WTC11 (cell line): Measurements from ENCODE around the gene ZMIZ1. TPM values are rescaled to one million over a fixed set of nuclear protein-coding genes. Genes with fewer than 3 reads are reported as not detected.

Source experiments
- ATAC-seq: fragments of 200-7000 bp; cut with Tn5 transposase; 2 replicates; pipeline ENCODE4 v1.10.0; 2021; ENCODE audit warnings: mild to moderate bottlenecking, moderate library complexity
- CTCF ChIA-PET: fragments of 300-600 bp; sonication (Branson Sonifier 250); formaldehyde crosslinking; loops from one replicate; lab custom pipeline; 2021; ENCODE audit warnings: antibody characterized with exemption; lab: Charles Lee
- POLR2A ChIA-PET: fragments of 350-600 bp; sonication (Branson Sonifier 250); formaldehyde crosslinking; loops from one replicate; lab custom pipeline; 2021; ENCODE audit warnings: antibody characterized with exemption; lab: Charles Lee
- DNase-seq: peaks from one replicate; pipeline ENCODE4 v3.0.0; 2021; ENCODE audit warnings: low spot score
- H3K27ac Mint-ChIP-seq: 2 replicates; pipeline ENCODE4 v1.8.0; 2021; ENCODE audit warnings: mixed read lengths
- H3K27me3 Mint-ChIP-seq: 2 replicates; pipeline ENCODE4 v1.8.0; 2021; ENCODE audit warnings: low read depth, mild to moderate bottlenecking, moderate library complexity, mixed read lengths
- H3K36me3 Mint-ChIP-seq: 2 replicates; pipeline ENCODE4 v1.8.0; 2021; ENCODE audit warnings: mixed read lengths
- H3K4me1 Mint-ChIP-seq: 2 replicates; pipeline ENCODE4 v1.8.0; 2022; ENCODE audit warnings: mixed read lengths
- H3K4me3 Mint-ChIP-seq: 2 replicates; pipeline ENCODE4 v1.8.0; 2021; ENCODE audit warnings: mild to moderate bottlenecking, moderate library complexity, mixed read lengths
- H3K9me3 Mint-ChIP-seq: 2 replicates; pipeline ENCODE4 v1.8.0; 2021; ENCODE audit warnings: mixed read lengths
- FOXK1 ChIP-seq: sonication (generic); formaldehyde crosslinking; IDR thresholded peaks from 2 replicates; pipeline ENCODE4 v1.8.0; 2022; ENCODE audit warnings: mild to moderate bottlenecking, moderate library complexity, missing genetic modification reagents
- FOXP1 ChIP-seq: sonication (generic); formaldehyde crosslinking; IDR thresholded peaks from 2 replicates; pipeline ENCODE4 v1.8.0; 2022; ENCODE audit warnings: missing genetic modification reagents, mild to moderate bottlenecking, moderate library complexity, borderline replicate concordance
- GABPB1 ChIP-seq: sonication (generic); formaldehyde crosslinking; IDR thresholded peaks from 2 replicates; pipeline ENCODE4 v1.8.1; 2023; ENCODE audit warnings: mild to moderate bottlenecking, missing genetic modification reagents
- GTF2I ChIP-seq: fragments of 250-450 bp; sonication (Bioruptor Pico); conservative IDR thresholded peaks from 2 replicates; pipeline ENCODE4 v1.4.0; 2021; ENCODE audit warnings: mild to moderate bottlenecking
- HMGA2 ChIP-seq: fragments of 250-450 bp; sonication (Bioruptor Pico); IDR thresholded peaks from 2 replicates; pipeline ENCODE4 v1.4.0; 2021; ENCODE audit warnings: mild to moderate bottlenecking, moderate library complexity
- HMGXB4 ChIP-seq: sonication (generic); formaldehyde crosslinking; IDR thresholded peaks from 2 replicates; pipeline ENCODE4 v1.8.1; 2023; ENCODE audit warnings: mild to moderate bottlenecking, moderate library complexity, missing genetic modification reagents
- JAZF1 ChIP-seq: fragments of 250-450 bp; sonication (Bioruptor Pico); IDR thresholded peaks from 2 replicates; pipeline ENCODE4 v1.9.0; 2021; ENCODE audit warnings: moderate library complexity, mild to moderate bottlenecking, inconsistent platforms
- MLX ChIP-seq: sonication (generic); formaldehyde crosslinking; IDR thresholded peaks from 2 replicates; pipeline ENCODE4 v1.8.1; 2023; ENCODE audit warnings: mild to moderate bottlenecking, missing genetic modification reagents, moderate library complexity
- NR3C1 ChIP-seq: sonication (generic); formaldehyde crosslinking; conservative IDR thresholded peaks from 2 replicates; pipeline ENCODE4 v1.8.1; 2023; ENCODE audit warnings: low read depth, mild to moderate bottlenecking, missing genetic modification reagents
- SMAD4 ChIP-seq: sonication (generic); formaldehyde crosslinking; IDR thresholded peaks from 2 replicates; pipeline ENCODE4 v1.8.0; 2022; ENCODE audit warnings: mild to moderate bottlenecking, missing genetic modification reagents
- TCF7 ChIP-seq: sonication (generic); formaldehyde crosslinking; IDR thresholded peaks from 2 replicates; pipeline ENCODE4 v1.8.0; 2022; ENCODE audit warnings: mild to moderate bottlenecking, low read depth, missing genetic modification reagents, moderate library complexity
- ZNF121 ChIP-seq: sonication (generic); formaldehyde crosslinking; IDR thresholded peaks from 2 replicates; pipeline ENCODE4 v1.8.0; 2023; ENCODE audit warnings: missing genetic modification reagents
- ZNF219 ChIP-seq: sonication (generic); formaldehyde crosslinking; IDR thresholded peaks from 2 replicates; pipeline ENCODE4 v1.8.0; 2023; ENCODE audit warnings: missing genetic modification reagents, mild to moderate bottlenecking, borderline replicate concordance
- ZNF232 ChIP-seq: sonication (generic); formaldehyde crosslinking; IDR thresholded peaks from 2 replicates; pipeline ENCODE4 v1.8.0; 2022; ENCODE audit warnings: mild to moderate bottlenecking, missing genetic modification reagents
- ZNF512 ChIP-seq: sonication (generic); formaldehyde crosslinking; IDR thresholded peaks from 2 replicates; pipeline ENCODE4 v1.8.1; 2022; ENCODE audit warnings: missing genetic modification reagents, borderline replicate concordance
- ZSCAN18 ChIP-seq: fragments of 250-450 bp; sonication (Bioruptor Pico); IDR thresholded peaks from 2 replicates; pipeline ENCODE4 v2.1.2; 2022; ENCODE audit warnings: mild to moderate bottlenecking, moderate library complexity
- total RNA-seq: library from RNA; stranded (reverse); gene quantifications from 3 replicates; pipeline ENCODE4 v1.2.3, GENCODE V29; 2021
- TF ChIP-seq, protein P1 (sequence below): fragments of 250-450 bp; sonication (Bioruptor Pico); IDR thresholded peaks from 2 replicates; pipeline ENCODE4 v1.8.0; 2021; ENCODE audit warnings: mild to moderate bottlenecking
- TF ChIP-seq, protein P2 (sequence below): sonication (generic); formaldehyde crosslinking; IDR thresholded peaks from 2 replicates; pipeline ENCODE4 v1.8.0; 2023; ENCODE audit warnings: missing genetic modification reagents, mild to moderate bottlenecking, borderline replicate concordance
- TF ChIP-seq, protein P3 (sequence below): sonication (generic); formaldehyde crosslinking; IDR thresholded peaks from 2 replicates; pipeline ENCODE4 v1.8.1; 2023; ENCODE audit warnings: mild to moderate bottlenecking, missing genetic modification reagents

Gene ZMIZ1
- total RNA-seq, 1 experiment from 2014 or later, result 44.4 TPM

GRCh38 chr10:79269443-79269842 is 200.7 kb downstream of the ZMIZ1 start (continued):
- no peak for TF ChIP-seq ZNF219 (CRISPR knock-in tag)
- no peak for TF ChIP-seq FOXP1
- TF ChIP-seq NR3C1 (CRISPR knock-in tag), result no peak

DNA sequence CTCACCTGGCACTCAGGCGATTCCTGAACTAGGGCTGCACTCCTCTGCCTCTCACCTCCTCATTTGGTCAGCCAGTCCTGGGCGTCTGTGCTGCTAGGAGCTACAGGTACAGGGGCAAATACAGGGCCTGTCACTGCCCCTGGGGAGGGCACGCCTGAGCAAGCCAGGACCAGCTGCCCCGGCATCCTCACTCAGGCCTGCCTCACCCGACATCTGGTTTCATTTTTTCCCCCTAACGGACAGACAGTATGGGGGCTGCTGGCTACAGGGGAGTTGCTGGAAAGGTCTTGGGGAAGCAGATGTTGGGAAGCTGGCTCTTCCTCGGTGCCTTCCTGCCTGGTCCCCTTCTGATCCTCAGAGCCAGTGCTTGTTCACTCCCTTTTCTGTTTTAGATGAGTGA is 201.2 kb downstream of the ZMIZ1 start:
- POLR2A ChIA-PET, result no interaction called here
- ATAC-seq (no peak), DNase-seq (no peak)
- Mint-ChIP-seq H3K9me3 (no peaks in the 10 kb centered on the region), H3K4me1 (peaks cover 2% of the 10 kb centered on the region), H3K4me3 (no peak overlapping the region), H3K36me3 (no peaks in the 10 kb centered on the region; the same call in 1 of the 2 replicates), H3K27me3 (no peaks in the 10 kb centered on the region), H3K27ac (peak overlapping the region; percentile 68; the same call in 1 of the 2 replicates)
- TF ChIP-seq MLX (CRISPR knock-in tag) (no peak), ZNF121 (CRISPR knock-in tag) (no peak), SMAD4 (CRISPR knock-in tag) (no peak), ZNF512 (no peak), FOXK1 (CRISPR knock-in tag) (no peak), JAZF1 (CRISPR knock-in tag) (no peak), HMGA2 (CRISPR knock-in tag) (no peak)
- TF ChIP-seq, protein P1, sequence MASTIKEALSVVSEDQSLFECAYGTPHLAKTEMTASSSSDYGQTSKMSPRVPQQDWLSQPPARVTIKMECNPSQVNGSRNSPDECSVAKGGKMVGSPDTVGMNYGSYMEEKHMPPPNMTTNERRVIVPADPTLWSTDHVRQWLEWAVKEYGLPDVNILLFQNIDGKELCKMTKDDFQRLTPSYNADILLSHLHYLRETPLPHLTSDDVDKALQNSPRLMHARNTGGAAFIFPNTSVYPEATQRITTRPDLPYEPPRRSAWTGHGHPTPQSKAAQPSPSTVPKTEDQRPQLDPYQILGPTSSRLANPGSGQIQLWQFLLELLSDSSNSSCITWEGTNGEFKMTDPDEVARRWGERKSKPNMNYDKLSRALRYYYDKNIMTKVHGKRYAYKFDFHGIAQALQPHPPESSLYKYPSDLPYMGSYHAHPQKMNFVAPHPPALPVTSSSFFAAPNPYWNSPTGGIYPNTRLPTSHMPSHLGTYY, result no peak
- TF ChIP-seq, protein P2, sequence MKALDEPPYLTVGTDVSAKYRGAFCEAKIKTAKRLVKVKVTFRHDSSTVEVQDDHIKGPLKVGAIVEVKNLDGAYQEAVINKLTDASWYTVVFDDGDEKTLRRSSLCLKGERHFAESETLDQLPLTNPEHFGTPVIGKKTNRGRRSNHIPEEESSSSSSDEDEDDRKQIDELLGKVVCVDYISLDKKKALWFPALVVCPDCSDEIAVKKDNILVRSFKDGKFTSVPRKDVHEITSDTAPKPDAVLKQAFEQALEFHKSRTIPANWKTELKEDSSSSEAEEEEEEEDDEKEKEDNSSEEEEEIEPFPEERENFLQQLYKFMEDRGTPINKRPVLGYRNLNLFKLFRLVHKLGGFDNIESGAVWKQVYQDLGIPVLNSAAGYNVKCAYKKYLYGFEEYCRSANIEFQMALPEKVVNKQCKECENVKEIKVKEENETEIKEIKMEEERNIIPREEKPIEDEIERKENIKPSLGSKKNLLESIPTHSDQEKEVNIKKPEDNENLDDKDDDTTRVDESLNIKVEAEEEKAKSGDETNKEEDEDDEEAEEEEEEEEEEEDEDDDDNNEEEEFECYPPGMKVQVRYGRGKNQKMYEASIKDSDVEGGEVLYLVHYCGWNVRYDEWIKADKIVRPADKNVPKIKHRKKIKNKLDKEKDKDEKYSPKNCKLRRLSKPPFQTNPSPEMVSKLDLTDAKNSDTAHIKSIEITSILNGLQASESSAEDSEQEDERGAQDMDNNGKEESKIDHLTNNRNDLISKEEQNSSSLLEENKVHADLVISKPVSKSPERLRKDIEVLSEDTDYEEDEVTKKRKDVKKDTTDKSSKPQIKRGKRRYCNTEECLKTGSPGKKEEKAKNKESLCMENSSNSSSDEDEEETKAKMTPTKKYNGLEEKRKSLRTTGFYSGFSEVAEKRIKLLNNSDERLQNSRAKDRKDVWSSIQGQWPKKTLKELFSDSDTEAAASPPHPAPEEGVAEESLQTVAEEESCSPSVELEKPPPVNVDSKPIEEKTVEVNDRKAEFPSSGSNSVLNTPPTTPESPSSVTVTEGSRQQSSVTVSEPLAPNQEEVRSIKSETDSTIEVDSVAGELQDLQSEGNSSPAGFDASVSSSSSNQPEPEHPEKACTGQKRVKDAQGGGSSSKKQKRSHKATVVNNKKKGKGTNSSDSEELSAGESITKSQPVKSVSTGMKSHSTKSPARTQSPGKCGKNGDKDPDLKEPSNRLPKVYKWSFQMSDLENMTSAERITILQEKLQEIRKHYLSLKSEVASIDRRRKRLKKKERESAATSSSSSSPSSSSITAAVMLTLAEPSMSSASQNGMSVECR (CRISPR knock-in tag), result no peak
- CTCF ChIA-PET, result no interaction called here

- no peak overlapping the region for H3K4me3 Mint-ChIP-seq
- H3K27ac Mint-ChIP-seq, result no peak overlapping the region
- ATAC-seq, result no peak
- no peak for DNase-seq
- H3K27me3 Mint-ChIP-seq, result no peaks in the 10 kb centered on the region
- no peaks in the 10 kb centered on the region for H3K9me3 Mint-ChIP-seq
- peaks cover 2% of the 10 kb centered on the region for H3K4me1 Mint-ChIP-seq
- POLR2A ChIA-PET, result no interaction called here
- H3K36me3 Mint-ChIP-seq, result no peaks in the 10 kb centered on the region; the same call in 1 of the 2 replicates
- CTCF ChIA-PET, result no interaction called here
- no peak for TF ChIP-seq GTF2I
- TF ChIP-seq TCF7 (CRISPR knock-in tag), result no peak
- no peak for TF ChIP-seq ZNF232 (CRISPR knock-in tag)
- TF ChIP-seq HMGXB4 (CRISPR knock-in tag), result no peak
- TF ChIP-seq, protein P3, sequence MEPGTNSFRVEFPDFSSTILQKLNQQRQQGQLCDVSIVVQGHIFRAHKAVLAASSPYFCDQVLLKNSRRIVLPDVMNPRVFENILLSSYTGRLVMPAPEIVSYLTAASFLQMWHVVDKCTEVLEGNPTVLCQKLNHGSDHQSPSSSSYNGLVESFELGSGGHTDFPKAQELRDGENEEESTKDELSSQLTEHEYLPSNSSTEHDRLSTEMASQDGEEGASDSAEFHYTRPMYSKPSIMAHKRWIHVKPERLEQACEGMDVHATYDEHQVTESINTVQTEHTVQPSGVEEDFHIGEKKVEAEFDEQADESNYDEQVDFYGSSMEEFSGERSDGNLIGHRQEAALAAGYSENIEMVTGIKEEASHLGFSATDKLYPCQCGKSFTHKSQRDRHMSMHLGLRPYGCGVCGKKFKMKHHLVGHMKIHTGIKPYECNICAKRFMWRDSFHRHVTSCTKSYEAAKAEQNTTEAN (CRISPR knock-in tag), result no peak
- TF ChIP-seq ZSCAN18, result no peak
- TF ChIP-seq GABPB1 (CRISPR knock-in tag), result no peak
Measured at GRCh38 chr10:79270466-79271246, 201.9 kb downstream of the ZMIZ1 start.
